SK-N-SH treated with all-trans-retinoic acid at 6 μM for 48 hours (cell line): Measurements from ENCODE around the gene MRPL17.

Experiments
- ATAC-seq: fragments of 200-7000 bp; cut with Tn5 transposase; 3 replicates; pipeline ENCODE4 v1.9.1; 2020; ENCODE audit warnings: mild to moderate bottlenecking, moderate library complexity
- ARNTL ChIP-seq: fragments of 450-650 bp; formaldehyde crosslinking; IDR thresholded peaks from 2 replicates; pipeline ENCODE4 v1.5.0; 2020; ENCODE audit warnings: low read depth, mild to moderate bottlenecking, moderate library complexity, borderline replicate concordance
- CSDC2 ChIP-seq: fragments of 250-450 bp; sonication (Bioruptor Pico); IDR thresholded peaks from 2 replicates; pipeline ENCODE4 v1.5.0; 2020; ENCODE audit warnings: mild to moderate bottlenecking, moderate library complexity
- CSRNP3 ChIP-seq: fragments of 250-450 bp; sonication (Bioruptor Pico); IDR thresholded peaks from 2 replicates; pipeline ENCODE4 v1.5.1; 2021; ENCODE audit warnings: mild to moderate bottlenecking, moderate library complexity
- GLIS3 ChIP-seq: fragments of 250-450 bp; sonication (Bioruptor Pico); IDR thresholded peaks from 2 replicates; pipeline ENCODE4 v1.5.0; 2020; ENCODE audit warnings: mild to moderate bottlenecking, moderate library complexity
- PPARA ChIP-seq: fragments of 250-450 bp; sonication (Bioruptor Pico); IDR thresholded peaks from 2 replicates; pipeline ENCODE4 v1.5.0; 2020; ENCODE audit warnings: mild to moderate bottlenecking, borderline replicate concordance
- RARB ChIP-seq: fragments of 250-450 bp; sonication (Bioruptor Pico); IDR thresholded peaks from 2 replicates; pipeline ENCODE4 v1.8.0; 2021; ENCODE audit warnings: mild to moderate bottlenecking, moderate library complexity
- SNAI2 ChIP-seq: fragments of 250-450 bp; sonication (Bioruptor Pico); IDR thresholded peaks from 2 replicates; pipeline ENCODE4 v1.5.0; 2020; ENCODE audit warnings: mild to moderate bottlenecking, moderate library complexity
- TCF4 ChIP-seq: fragments of 250-450 bp; sonication (Bioruptor Pico); IDR thresholded peaks from 2 replicates; pipeline ENCODE4 v1.8.0; 2021; ENCODE audit warnings: mild to moderate bottlenecking, moderate library complexity, borderline replicate concordance
- TOX ChIP-seq: fragments of 250-450 bp; sonication (Bioruptor Pico); IDR thresholded peaks from 2 replicates; pipeline ENCODE4 v1.8.0; 2021; ENCODE audit warnings: mild to moderate bottlenecking, moderate library complexity, borderline replicate concordance
- ZC3H10 ChIP-seq: fragments of 250-450 bp; sonication (Bioruptor Pico); IDR thresholded peaks from 2 replicates; pipeline ENCODE4 v1.5.1; 2021; ENCODE audit warnings: mild to moderate bottlenecking, moderate library complexity
- ZFP30 ChIP-seq: fragments of 450-650 bp; formaldehyde crosslinking; IDR thresholded peaks from 2 replicates; pipeline ENCODE4 v1.5.0; 2022; ENCODE audit warnings: mild to moderate bottlenecking, moderate library complexity
- ZNF70 ChIP-seq: fragments of 450-650 bp; formaldehyde crosslinking; IDR thresholded peaks from 2 replicates; pipeline ENCODE4 v1.5.0; 2020; ENCODE audit warnings: mild to moderate bottlenecking, moderate library complexity
- TF ChIP-seq, protein P1 (sequence below): fragments of 250-450 bp; sonication (Bioruptor Pico); IDR thresholded peaks from 2 replicates; pipeline ENCODE4 v1.8.0; 2021; ENCODE audit warnings: low read depth, mild to moderate bottlenecking, moderate library complexity, borderline replicate concordance
- TF ChIP-seq, protein P2 (sequence below): fragments of 250-450 bp; sonication (Bioruptor Pico); IDR thresholded peaks from 2 replicates; pipeline ENCODE4 v1.8.0; 2020; ENCODE audit warnings: mild to moderate bottlenecking, moderate library complexity, borderline replicate concordance
- TF ChIP-seq, protein P3 (sequence below): fragments of 250-450 bp; sonication (Bioruptor Pico); IDR thresholded peaks from 2 replicates; pipeline ENCODE4 v1.5.0; 2020; ENCODE audit warnings: mild to moderate bottlenecking, moderate library complexity
- TF ChIP-seq, protein P4 (sequence below): fragments of 250-450 bp; sonication (Bioruptor Pico); IDR thresholded peaks from 2 replicates; pipeline ENCODE4 v1.5.1; 2020; ENCODE audit warnings: low read depth, mild to moderate bottlenecking, moderate library complexity

The MRPL17 gene

GRCh38 chr11:6655790-6656583 is 27.2 kb downstream of the MRPL17 start, which contains the start of gene DCHS1 (continued):
- no peak for TF ChIP-seq GLIS3 (CRISPR knock-in tag)

GRCh38 chr11:6655020-6655789 is 27.9 kb downstream of the MRPL17 start:
- no peak for TF ChIP-seq TOX (CRISPR knock-in tag)
- TF ChIP-seq, protein P1, sequence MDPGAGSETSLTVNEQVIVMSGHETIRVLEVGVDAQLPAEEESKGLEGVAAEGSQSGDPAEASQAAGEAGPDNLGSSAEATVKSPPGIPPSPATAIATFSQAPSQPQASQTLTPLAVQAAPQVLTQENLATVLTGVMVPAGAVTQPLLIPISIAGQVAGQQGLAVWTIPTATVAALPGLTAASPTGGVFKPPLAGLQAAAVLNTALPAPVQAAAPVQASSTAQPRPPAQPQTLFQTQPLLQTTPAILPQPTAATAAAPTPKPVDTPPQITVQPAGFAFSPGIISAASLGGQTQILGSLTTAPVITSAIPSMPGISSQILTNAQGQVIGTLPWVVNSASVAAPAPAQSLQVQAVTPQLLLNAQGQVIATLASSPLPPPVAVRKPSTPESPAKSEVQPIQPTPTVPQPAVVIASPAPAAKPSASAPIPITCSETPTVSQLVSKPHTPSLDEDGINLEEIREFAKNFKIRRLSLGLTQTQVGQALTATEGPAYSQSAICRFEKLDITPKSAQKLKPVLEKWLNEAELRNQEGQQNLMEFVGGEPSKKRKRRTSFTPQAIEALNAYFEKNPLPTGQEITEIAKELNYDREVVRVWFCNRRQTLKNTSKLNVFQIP: no peak
- TF ChIP-seq CSRNP3 (CRISPR knock-in tag): no peak
- TF ChIP-seq, protein P2, sequence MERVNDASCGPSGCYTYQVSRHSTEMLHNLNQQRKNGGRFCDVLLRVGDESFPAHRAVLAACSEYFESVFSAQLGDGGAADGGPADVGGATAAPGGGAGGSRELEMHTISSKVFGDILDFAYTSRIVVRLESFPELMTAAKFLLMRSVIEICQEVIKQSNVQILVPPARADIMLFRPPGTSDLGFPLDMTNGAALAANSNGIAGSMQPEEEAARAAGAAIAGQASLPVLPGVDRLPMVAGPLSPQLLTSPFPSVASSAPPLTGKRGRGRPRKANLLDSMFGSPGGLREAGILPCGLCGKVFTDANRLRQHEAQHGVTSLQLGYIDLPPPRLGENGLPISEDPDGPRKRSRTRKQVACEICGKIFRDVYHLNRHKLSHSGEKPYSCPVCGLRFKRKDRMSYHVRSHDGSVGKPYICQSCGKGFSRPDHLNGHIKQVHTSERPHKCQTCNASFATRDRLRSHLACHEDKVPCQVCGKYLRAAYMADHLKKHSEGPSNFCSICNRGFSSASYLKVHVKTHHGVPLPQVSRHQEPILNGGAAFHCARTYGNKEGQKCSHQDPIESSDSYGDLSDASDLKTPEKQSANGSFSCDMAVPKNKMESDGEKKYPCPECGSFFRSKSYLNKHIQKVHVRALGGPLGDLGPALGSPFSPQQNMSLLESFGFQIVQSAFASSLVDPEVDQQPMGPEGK (CRISPR knock-in tag): no peak
- no peak for TF ChIP-seq RARB (CRISPR knock-in tag)
- TF ChIP-seq, protein P3, sequence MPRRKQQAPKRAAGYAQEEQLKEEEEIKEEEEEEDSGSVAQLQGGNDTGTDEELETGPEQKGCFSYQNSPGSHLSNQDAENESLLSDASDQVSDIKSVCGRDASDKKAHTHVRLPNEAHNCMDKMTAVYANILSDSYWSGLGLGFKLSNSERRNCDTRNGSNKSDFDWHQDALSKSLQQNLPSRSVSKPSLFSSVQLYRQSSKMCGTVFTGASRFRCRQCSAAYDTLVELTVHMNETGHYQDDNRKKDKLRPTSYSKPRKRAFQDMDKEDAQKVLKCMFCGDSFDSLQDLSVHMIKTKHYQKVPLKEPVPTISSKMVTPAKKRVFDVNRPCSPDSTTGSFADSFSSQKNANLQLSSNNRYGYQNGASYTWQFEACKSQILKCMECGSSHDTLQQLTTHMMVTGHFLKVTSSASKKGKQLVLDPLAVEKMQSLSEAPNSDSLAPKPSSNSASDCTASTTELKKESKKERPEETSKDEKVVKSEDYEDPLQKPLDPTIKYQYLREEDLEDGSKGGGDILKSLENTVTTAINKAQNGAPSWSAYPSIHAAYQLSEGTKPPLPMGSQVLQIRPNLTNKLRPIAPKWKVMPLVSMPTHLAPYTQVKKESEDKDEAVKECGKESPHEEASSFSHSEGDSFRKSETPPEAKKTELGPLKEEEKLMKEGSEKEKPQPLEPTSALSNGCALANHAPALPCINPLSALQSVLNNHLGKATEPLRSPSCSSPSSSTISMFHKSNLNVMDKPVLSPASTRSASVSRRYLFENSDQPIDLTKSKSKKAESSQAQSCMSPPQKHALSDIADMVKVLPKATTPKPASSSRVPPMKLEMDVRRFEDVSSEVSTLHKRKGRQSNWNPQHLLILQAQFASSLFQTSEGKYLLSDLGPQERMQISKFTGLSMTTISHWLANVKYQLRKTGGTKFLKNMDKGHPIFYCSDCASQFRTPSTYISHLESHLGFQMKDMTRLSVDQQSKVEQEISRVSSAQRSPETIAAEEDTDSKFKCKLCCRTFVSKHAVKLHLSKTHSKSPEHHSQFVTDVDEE (CRISPR knock-in tag): no peak
- no peak for TF ChIP-seq ZFP30
- no peak for TF ChIP-seq ZNF70 (CRISPR knock-in tag)
- no peak for TF ChIP-seq ARNTL
- TF ChIP-seq TCF4 (CRISPR knock-in tag): no peak
- no peak for TF ChIP-seq PPARA (CRISPR knock-in tag)
- TF ChIP-seq ZC3H10 (CRISPR knock-in tag): no peak
- TF ChIP-seq SNAI2 (CRISPR knock-in tag): no peak
- no peak for TF ChIP-seq GLIS3 (CRISPR knock-in tag)
- peak; percentile 48 for ATAC-seq

DNA sequence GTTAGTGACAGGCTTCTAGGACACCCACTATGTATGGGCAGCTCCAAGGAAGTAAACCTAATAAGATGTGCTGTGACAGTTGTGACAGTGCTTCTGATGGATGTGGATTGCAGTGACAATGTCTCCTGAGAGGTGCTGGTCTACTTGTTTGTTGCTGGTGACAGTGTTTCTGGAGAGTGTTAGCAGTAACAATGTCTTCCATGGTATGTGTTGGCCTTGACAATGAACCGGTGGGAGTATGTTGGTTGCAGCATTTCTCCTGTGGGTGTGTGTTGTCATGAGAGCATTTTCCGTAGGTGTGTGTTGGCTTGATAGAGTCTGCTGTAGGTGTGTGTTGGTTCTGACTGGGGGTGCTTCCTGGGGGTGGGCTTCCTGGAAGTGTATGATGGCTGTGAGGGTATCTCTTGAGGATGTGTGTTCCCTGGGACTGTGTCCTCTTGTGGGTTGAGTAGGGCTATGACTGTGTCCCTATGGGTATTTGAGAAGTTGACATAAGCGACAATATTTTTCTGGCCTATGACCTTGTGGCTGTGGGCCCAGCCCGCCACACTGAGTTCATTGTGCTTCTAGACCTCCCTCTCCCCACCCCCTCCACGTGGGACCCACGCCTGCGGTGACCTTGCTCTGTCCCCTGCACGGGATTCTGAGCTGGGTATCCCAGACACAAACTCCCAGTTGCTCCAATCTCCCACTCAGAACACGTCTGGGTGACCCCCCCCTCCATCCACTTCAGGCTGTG is 28.7 kb downstream of the MRPL17 start:
- ATAC-seq: no peak
- no peak for TF ChIP-seq CSDC2 (CRISPR knock-in tag)
- TF ChIP-seq, protein P4, sequence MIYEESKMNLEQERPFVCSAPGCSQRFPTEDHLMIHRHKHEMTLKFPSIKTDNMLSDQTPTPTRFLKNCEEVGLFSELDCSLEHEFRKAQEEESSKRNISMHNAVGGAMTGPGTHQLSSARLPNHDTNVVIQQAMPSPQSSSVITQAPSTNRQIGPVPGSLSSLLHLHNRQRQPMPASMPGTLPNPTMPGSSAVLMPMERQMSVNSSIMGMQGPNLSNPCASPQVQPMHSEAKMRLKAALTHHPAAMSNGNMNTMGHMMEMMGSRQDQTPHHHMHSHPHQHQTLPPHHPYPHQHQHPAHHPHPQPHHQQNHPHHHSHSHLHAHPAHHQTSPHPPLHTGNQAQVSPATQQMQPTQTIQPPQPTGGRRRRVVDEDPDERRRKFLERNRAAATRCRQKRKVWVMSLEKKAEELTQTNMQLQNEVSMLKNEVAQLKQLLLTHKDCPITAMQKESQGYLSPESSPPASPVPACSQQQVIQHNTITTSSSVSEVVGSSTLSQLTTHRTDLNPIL (CRISPR knock-in tag): no peak
- no peak for TF ChIP-seq SNAI2 (CRISPR knock-in tag)
- no peak for TF ChIP-seq TOX (CRISPR knock-in tag)
